Parietal lobe (tissue), 2 donors: ENCODE results near the gene LMBR1. TPM values are rescaled to one million over a fixed set of nuclear protein-coding genes. Genes with fewer than 3 reads are reported as not detected.

Experiments
- small RNA-seq: library from RNA; depleted of rRNA; stranded (forward); fragments of <200 nt; gene quantifications from one replicate; pipeline ENCODE3, GENCODE V24; 2014; ENCODE audit warnings: low replicate concordance
- total RNA-seq: library from RNA; depleted of rRNA; stranded (reverse); fragments of >200 nt; gene quantifications from one replicate; pipeline ENCODE4 v1.2.3, GENCODE V29; 2014

The LMBR1 gene
- total RNA-seq: 156 TPM

GRCh38 chr7:156892821-156893706 lies at the start of gene LMBR1:
LMBR1 (minus strand) TSS chr7:156893183; CDS start chr7:156892993, 190 bp downstream.

GRCh38 chr7:156640257-156640948 lies 252.6 kb downstream of the LMBR1 start, which contains the start of gene RNF32:
RNF32 (plus strand) TSS chr7:156640774; CDS start chr7:156643878, 3,104 bp downstream.

Small RNA genes lying within 50 kb of the gene (small RNA-seq; reads per million reads assigned to genes)
- gene RNU4-31P: not detected

Other genes starting within 250 kb of the LMBR1 start
- gene NOM1, start 56.5 kb upstream of the LMBR1 start, total RNA-seq: 45.7 TPM
- not detected for gene MNX1, start 117.5 kb upstream of the LMBR1 start, total RNA-seq
- 153 TPM for gene UBE3C, start 245.7 kb upstream of the LMBR1 start, total RNA-seq